Duodenal mucosa (tissue), 2 donors: ENCODE measurements around the gene PLA1A.

Experiments
- H3K27ac ChIP-seq: one replicate; pipeline ENCODE4 v1.7.0; 2013; ENCODE audit warnings: low read depth, low read length
- H3K27me3 ChIP-seq, 2 donors: one replicate each; pipeline ENCODE4 v1.7.0; 2013; ENCODE audit warnings: low read length in 2 of 2, control low read depth in 1 of 2; ENCODE audit not compliant: insufficient read depth in 2 of 2, control insufficient read depth in 1 of 2
- H3K36me3 ChIP-seq, 2 donors: one replicate each; pipeline ENCODE4 v1.7.0; 2013; ENCODE audit warnings: low read length in 2 of 2, control low read depth in 1 of 2; ENCODE audit not compliant: insufficient read depth in 2 of 2, control insufficient read depth in 1 of 2
- H3K4me1 ChIP-seq, 2 donors: one replicate each; pipeline ENCODE4 v1.7.0; 2013; ENCODE audit warnings: low read length in 2 of 2, control low read depth in 1 of 2; ENCODE audit not compliant: insufficient read depth in 2 of 2, control insufficient read depth in 1 of 2
- H3K4me3 ChIP-seq, 2 donors: one replicate each; pipeline ENCODE4 v1.7.0; 2013; ENCODE audit warnings: low read length in 2 of 2, low read depth in 1 of 2
- H3K9ac ChIP-seq, 2 donors: one replicate each; pipeline ENCODE4 v1.7.0; 2013; ENCODE audit warnings: low read length in 2 of 2, low read depth in 1 of 2
- H3K9me3 ChIP-seq, 2 donors: one replicate each; pipeline ENCODE4 v1.7.0; 2013; ENCODE audit warnings: low read length in 2 of 2, control low read depth in 1 of 2; ENCODE audit not compliant: control insufficient read depth in 1 of 2

The PLA1A gene

DNA sequence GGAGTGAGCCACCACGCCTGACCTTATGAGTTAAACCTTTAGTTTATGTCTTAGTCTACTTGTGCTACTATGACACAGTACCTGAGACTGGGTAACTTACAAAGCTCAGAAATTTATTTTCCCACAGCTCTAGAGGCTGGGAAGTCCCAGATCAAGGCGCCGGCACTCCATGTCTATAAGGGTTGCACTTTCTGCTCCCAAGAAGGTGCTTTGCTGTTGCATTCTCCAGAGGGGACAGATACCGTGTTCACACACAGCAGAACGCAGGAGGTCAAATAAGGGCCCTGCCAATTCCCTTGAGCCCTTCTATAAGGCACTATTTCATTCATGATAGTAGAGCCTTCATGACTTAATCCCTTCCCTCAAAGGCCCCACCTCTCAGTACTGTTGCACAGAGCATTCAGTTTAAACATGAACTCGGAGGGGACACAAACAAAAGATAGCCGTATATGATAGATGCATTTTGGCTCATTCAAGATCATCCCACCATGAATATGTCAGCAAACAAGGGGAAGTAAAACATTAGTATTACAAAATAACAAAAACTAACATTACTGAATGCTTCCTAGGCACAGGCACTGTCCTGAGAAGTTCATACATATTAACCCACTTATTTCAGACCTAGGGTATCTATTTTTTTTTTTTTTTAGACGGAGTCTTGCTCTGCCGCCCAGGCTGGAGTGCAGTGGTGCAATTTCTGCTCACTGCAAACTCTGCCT lies 26.5 kb downstream of the PLA1A start:
- Histone ChIP-seq H3K27me3 (peaks cover 0 to 4% of the 10 kb centered on the region in 2 donors), H3K9ac (no peak overlapping the region), H3K4me1 (peaks cover 3 to 7% of the 10 kb centered on the region in 2 donors), H3K36me3 (no peaks in the 10 kb centered on the region), H3K9me3 (no peaks in the 10 kb centered on the region), H3K27ac (no peak overlapping the region), H3K4me3 (no peak overlapping the region)

DNA sequence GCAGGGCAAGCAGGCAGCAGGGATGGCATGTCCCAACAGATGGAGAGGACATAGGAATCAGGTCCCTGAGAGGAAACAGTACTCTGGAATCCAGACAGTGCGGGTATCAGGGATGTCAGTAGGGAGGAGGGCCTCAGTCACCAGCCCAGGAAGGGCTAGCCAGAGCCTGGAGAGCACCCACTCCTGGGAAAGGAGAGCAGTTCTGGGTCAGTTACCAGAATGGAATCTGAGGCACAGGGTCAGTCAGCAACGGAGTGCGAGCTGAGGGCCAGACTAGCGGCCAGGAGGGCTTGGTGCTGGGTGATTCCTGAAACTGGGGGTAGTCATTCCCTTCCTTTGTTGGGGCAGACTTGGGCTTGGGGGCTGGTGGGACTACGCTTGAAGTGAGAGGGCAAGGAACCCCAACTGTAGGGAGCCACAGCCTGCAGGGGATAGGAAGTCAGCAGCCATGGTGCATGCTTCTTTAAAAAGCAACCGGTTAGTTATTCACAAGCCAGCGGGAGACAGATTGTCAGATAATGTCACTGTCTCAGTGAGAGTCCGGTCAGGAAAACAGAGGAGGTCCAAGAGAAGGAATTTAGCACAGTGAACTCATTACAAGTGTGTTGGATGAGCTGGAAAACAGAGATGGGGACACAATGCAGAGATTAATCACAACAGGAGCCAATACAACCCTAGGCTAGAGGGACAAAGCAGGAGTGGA lies 27.9 kb downstream of the PLA1A start:
- Histone ChIP-seq H3K4me1 (peaks cover 3 to 7% of the 10 kb centered on the region in 2 donors), H3K9ac (no peak overlapping the region), H3K27me3 (peaks cover 0 to 4% of the 10 kb centered on the region in 2 donors), H3K27ac (no peak overlapping the region), H3K4me3 (no peak overlapping the region), H3K9me3 (no peaks in the 10 kb centered on the region), H3K36me3 (no peaks in the 10 kb centered on the region)

- Histone ChIP-seq H3K9me3 (no peaks in the 10 kb centered on the region), H3K9ac (no peak overlapping the region), H3K27ac (no peak overlapping the region), H3K4me1 (peaks cover 3 to 7% of the 10 kb centered on the region in 2 donors), H3K27me3 (peaks cover 0 to 4% of the 10 kb centered on the region in 2 donors), H3K36me3 (no peaks in the 10 kb centered on the region), H3K4me3 (no peak overlapping the region)
Observed at GRCh38 chr3:119626196-119626595, 28.5 kb downstream of the PLA1A start.

DNA sequence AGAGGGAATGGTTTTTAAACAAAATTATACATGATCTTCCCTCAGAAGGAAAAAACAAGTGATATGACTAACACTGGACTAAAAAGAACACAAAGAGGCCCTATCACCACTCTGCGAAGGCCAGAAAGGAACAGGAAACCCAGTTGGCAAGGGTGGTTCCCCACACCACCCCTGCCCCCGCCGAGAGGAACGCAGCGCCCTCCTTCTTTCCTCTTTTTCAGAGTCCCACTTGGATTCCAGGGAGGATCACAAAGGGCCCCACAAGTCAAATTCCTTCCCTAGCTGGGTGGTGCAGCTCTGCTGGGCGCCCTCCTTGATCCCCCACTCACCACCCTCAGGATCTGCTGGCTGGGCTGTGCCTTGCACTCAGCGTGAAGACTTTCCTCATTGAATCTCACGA lies 29.8 kb downstream of the PLA1A start:
- Histone ChIP-seq H3K36me3 (no peaks in the 10 kb centered on the region), H3K4me1 (peaks cover 3 to 7% of the 10 kb centered on the region in 2 donors), H3K9me3 (no peaks in the 10 kb centered on the region), H3K4me3 (no peak overlapping the region), H3K27me3 (peaks cover 0 to 4% of the 10 kb centered on the region in 2 donors), H3K9ac (no peak overlapping the region), H3K27ac (no peak overlapping the region)

GRCh38 chr3:119628390-119628789 lies 30.7 kb downstream of the PLA1A start:
- Histone ChIP-seq H3K27ac (no peak overlapping the region), H3K9ac (no peak overlapping the region), H3K9me3 (no peaks in the 10 kb centered on the region), H3K36me3 (no peaks in the 10 kb centered on the region), H3K4me3 (no peak overlapping the region), H3K27me3 (peaks cover 0 to 4% of the 10 kb centered on the region in 2 donors), H3K4me1 (peaks cover 3 to 7% of the 10 kb centered on the region in 2 donors)

- Histone ChIP-seq H3K36me3 (no peaks in the 10 kb centered on the region), H3K9ac (no peak overlapping the region), H3K9me3 (no peaks in the 10 kb centered on the region), H3K27me3 (peaks cover 0 to 4% of the 10 kb centered on the region in 2 donors), H3K4me1 (peaks cover 3 to 7% of the 10 kb centered on the region in 2 donors), H3K27ac (no peak overlapping the region), H3K4me3 (no peak overlapping the region)
Observed at GRCh38 chr3:119628816-119629445, 31.2 kb downstream of the PLA1A start.

- H3K36me3 ChIP-seq: no peaks in the 10 kb centered on the region
- no peak overlapping the region for H3K4me3 ChIP-seq
- peaks cover 3 to 7% of the 10 kb centered on the region in 2 donors for H3K4me1 ChIP-seq
- peaks cover 0 to 4% of the 10 kb centered on the region in 2 donors for H3K27me3 ChIP-seq
- H3K9ac ChIP-seq: no peak overlapping the region
- H3K27ac ChIP-seq: no peak overlapping the region
- no peaks in the 10 kb centered on the region for H3K9me3 ChIP-seq
Observed at GRCh38 chr3:119630128-119630879, 32.6 kb downstream of the PLA1A start.

DNA sequence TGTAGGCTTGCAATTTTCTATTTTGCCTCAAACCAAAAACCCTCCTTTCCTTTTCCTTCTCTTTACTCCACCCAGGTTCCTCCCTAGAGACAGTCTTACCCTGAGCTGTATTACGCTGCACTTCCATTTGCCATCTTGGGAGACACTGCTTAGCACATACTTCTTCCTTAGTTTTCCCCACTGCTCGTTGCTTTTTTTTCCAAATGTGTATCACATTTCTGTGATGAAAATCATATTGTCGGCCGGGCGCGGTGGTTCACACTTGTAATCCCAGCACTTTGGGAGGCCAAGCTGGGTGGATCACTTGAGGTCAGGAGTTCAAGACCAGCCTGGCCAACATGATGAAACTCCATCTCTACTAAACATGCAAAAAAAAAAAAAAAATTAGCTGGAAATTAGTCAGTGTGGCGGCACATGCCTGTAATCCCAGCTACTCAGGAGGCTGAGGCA lies 33.2 kb downstream of the PLA1A start:
- Histone ChIP-seq H3K9me3 (no peaks in the 10 kb centered on the region), H3K27ac (no peak overlapping the region), H3K36me3 (no peaks in the 10 kb centered on the region)

DNA sequence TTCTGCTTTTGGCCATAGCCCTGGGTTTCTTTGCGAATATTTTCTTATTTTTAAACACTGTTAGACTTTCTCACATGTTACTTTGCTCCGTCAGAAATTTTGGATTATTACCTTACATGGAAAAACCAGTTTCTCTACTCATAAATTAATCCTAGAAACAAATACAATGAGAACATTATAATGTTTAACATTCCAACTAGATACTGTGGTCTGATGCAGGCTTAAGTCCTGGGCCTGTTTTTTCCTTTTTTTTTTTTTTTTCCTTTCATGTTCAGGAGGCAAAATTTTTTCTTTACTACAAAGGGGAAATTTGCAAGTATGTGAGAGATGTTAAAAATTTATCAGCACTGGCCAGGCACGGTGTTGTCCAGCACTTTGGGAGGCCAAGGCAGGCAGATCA lies 33.8 kb downstream of the PLA1A start:
- peaks cover 3 to 7% of the 10 kb centered on the region in 2 donors for H3K4me1 ChIP-seq
- no peaks in the 10 kb centered on the region for H3K9me3 ChIP-seq
- H3K27ac ChIP-seq: no peak overlapping the region
- H3K36me3 ChIP-seq: no peaks in the 10 kb centered on the region
- no peak overlapping the region for H3K4me3 ChIP-seq
- no peak overlapping the region for H3K9ac ChIP-seq
- peaks cover 0 to 4% of the 10 kb centered on the region in 2 donors for H3K27me3 ChIP-seq

More for the DNA sequence above, 33.2 kb downstream of the PLA1A start:
- Histone ChIP-seq H3K4me1 (peaks cover 3 to 7% of the 10 kb centered on the region in 2 donors), H3K4me3 (no peak overlapping the region), H3K9ac (no peak overlapping the region), H3K27me3 (peaks cover 0 to 4% of the 10 kb centered on the region in 2 donors)
